ENCODE results near the gene G3BP1. TPM values are rescaled to one million over a fixed set of nuclear protein-coding genes. Genes with fewer than 3 reads are reported as not detected.

The G3BP1 gene
- total and polyA plus RNA-seq, 4 donors: 26.9 to 144 (median 62.7) TPM

- no peak overlapping the region for H3K4me3 ChIP-seq (ENCODE audit: low read depth in 1 of 3, low read length in 3 of 3)
- no peaks in the 10 kb centered on the region for H3K9me3 ChIP-seq (ENCODE audit: control insufficient read depth in 4 of 4, low read length in 3 of 4)
- no peaks in the 10 kb centered on the region for H3K27me3 ChIP-seq (ENCODE audit: control insufficient read depth in 4 of 4, insufficient read depth in 4 of 4, low read length in 3 of 4)
- no peak overlapping the region for H3K27ac ChIP-seq (ENCODE audit: low read depth in 1 of 2, low read length in 2 of 2)
- H3K4me1 ChIP-seq (ENCODE audit: control insufficient read depth in 4 of 4, insufficient read depth in 4 of 4, low read length in 3 of 4): peaks cover 0 to 11% (median 1%) of the 10 kb centered on the region in 4 donors
- no peak for DNase-seq (ENCODE audit: low spot score)
- 84% methylated on average over 4 of the region's 4 CpGs for WGBS
- H3K36me3 ChIP-seq (ENCODE audit: control insufficient read depth in 4 of 4, insufficient read depth in 3 of 4, low read depth in 1 of 4, low read length in 3 of 4): peaks cover 7 to 27% (median 24%) of the 10 kb centered on the region in 4 donors
- TF ChIP-seq HNF4A (conservative IDR thresholded peaks at IDR 0.05) (no peak), GABPA (IDR thresholded peaks at IDR 0.05 in 1 of 2, conservative IDR thresholded peaks at IDR 0.05 in 1 of 2) (no peak), ZBTB33 (IDR thresholded peaks at IDR 0.05) (no peak), FOXA2 (IDR thresholded peaks at IDR 0.05) (no peak), ATF3 (IDR thresholded peaks at IDR 0.05) (no peak), RXRA (IDR thresholded peaks at IDR 0.05) (no peak), FOXA1 (IDR thresholded peaks at IDR 0.05) (no peak), SP1 (IDR thresholded peaks at IDR 0.05) (no peak), HNF4G (IDR thresholded peaks at IDR 0.05) (no peak)
- H3K9ac ChIP-seq (ENCODE audit: low read depth in 1 of 2, low read length in 2 of 2): no peak overlapping the region
Measured at GRCh38 chr5:151786468-151786867, 14.7 kb downstream of the G3BP1 start.

GRCh38 chr5:151787817-151788216, 16.1 kb downstream of the G3BP1 start:
- 86% methylated on average over 6 of the region's 6 CpGs for WGBS
- no peaks in the 10 kb centered on the region for H3K27me3 ChIP-seq (ENCODE audit: control insufficient read depth in 4 of 4, insufficient read depth in 4 of 4, low read length in 3 of 4)
- no peak overlapping the region for H3K27ac ChIP-seq (ENCODE audit: low read depth in 1 of 2, low read length in 2 of 2)
- no peak overlapping the region for H3K4me3 ChIP-seq (ENCODE audit: low read depth in 1 of 3, low read length in 3 of 3)
- no peaks in the 10 kb centered on the region for H3K9me3 ChIP-seq (ENCODE audit: control insufficient read depth in 4 of 4, low read length in 3 of 4)
- TF ChIP-seq RAD21 (IDR thresholded peaks at IDR 0.05) (no peak), SP1 (IDR thresholded peaks at IDR 0.05) (no peak), FOXA1 (IDR thresholded peaks at IDR 0.05) (no peak), ATF3 (IDR thresholded peaks at IDR 0.05) (no peak), NR2F2 (IDR thresholded peaks at IDR 0.05) (no peak), FOXA2 (IDR thresholded peaks at IDR 0.05) (no peak), EGR1 (IDR thresholded peaks at IDR 0.05; ENCODE audit: low read depth in 2 of 2) (no peak), HNF4A (conservative IDR thresholded peaks at IDR 0.05) (no peak)
- peaks cover 0 to 6% (median under 1%) of the 10 kb centered on the region in 4 donors for H3K4me1 ChIP-seq (ENCODE audit: control insufficient read depth in 4 of 4, insufficient read depth in 4 of 4, low read length in 3 of 4)
- H3K9ac ChIP-seq (ENCODE audit: low read depth in 1 of 2, low read length in 2 of 2): no peak overlapping the region
- peaks cover 7 to 40% (median 31%) of the 10 kb centered on the region in 4 donors for H3K36me3 ChIP-seq (ENCODE audit: control insufficient read depth in 4 of 4, insufficient read depth in 3 of 4, low read depth in 1 of 4, low read length in 3 of 4)
- no peak for DNase-seq (ENCODE audit: low spot score)

GRCh38 chr5:151793358-151793757, 21.6 kb downstream of the G3BP1 start:
- no peaks in the 10 kb centered on the region for H3K4me1 ChIP-seq (ENCODE audit: control insufficient read depth in 4 of 4, insufficient read depth in 4 of 4, low read length in 3 of 4)
- H3K36me3 ChIP-seq (ENCODE audit: control insufficient read depth in 4 of 4, insufficient read depth in 3 of 4, low read depth in 1 of 4, low read length in 3 of 4): peaks cover 18 to 70% (median 66%) of the 10 kb centered on the region in 4 donors
- H3K4me3 ChIP-seq (ENCODE audit: low read depth in 1 of 3, low read length in 3 of 3): no peak overlapping the region
- DNase-seq (ENCODE audit: low spot score): no peak
- no peaks in the 10 kb centered on the region for H3K9me3 ChIP-seq (ENCODE audit: control insufficient read depth in 4 of 4, low read length in 3 of 4)
- no peaks in the 10 kb centered on the region for H3K27me3 ChIP-seq (ENCODE audit: control insufficient read depth in 4 of 4, insufficient read depth in 4 of 4, low read length in 3 of 4)
- no peak for TF ChIP-seq YY1 (IDR thresholded peaks at IDR 0.05)
- no peak for TF ChIP-seq HNF4A (conservative IDR thresholded peaks at IDR 0.05)
- no peak for TF ChIP-seq RAD21 (IDR thresholded peaks at IDR 0.05)
- no peak for TF ChIP-seq TAF1 (conservative IDR thresholded peaks at IDR 0.05)
- no peak for TF ChIP-seq HNF4G (IDR thresholded peaks at IDR 0.05)
- TF ChIP-seq FOXA1 (IDR thresholded peaks at IDR 0.05): no peak
- TF ChIP-seq CTCF (IDR thresholded peaks at IDR 0.05; ENCODE audit: low read depth, low read length, missing input control): no peak
- no peak for TF ChIP-seq GABPA (IDR thresholded peaks at IDR 0.05 in 1 of 2, conservative IDR thresholded peaks at IDR 0.05 in 1 of 2)
- TF ChIP-seq RXRA (IDR thresholded peaks at IDR 0.05): no peak
- no peak for TF ChIP-seq NR2F2 (IDR thresholded peaks at IDR 0.05)
- no peak for TF ChIP-seq EGR1 (IDR thresholded peaks at IDR 0.05; ENCODE audit: low read depth in 2 of 2)
- TF ChIP-seq REST (IDR thresholded peaks at IDR 0.05): no peak
- H3K27ac ChIP-seq (ENCODE audit: low read depth in 1 of 2, low read length in 2 of 2): no peak overlapping the region
- 94% methylated on average over 3 of the region's 3 CpGs for WGBS
- H3K9ac ChIP-seq (ENCODE audit: low read depth in 1 of 2, low read length in 2 of 2): no peak overlapping the region
